Gastrocnemius medialis (tissue), 4 donors: ENCODE measurements around the gene TCF3.

Experiments
- POLR2A ChIP-seq, 2 donors: fragments of 450-650 bp; IDR thresholded peaks; one replicate each; pipeline ENCODE4 v1.6.1; 2017; ENCODE audit warnings: antibody characterized with exemption in 2 of 2, mild to moderate bottlenecking in 2 of 2, moderate library complexity in 2 of 2
- TF ChIP-seq, protein P1 (sequence below), 5 experiments: fragments of 450-650 bp in 3 of 5; fragments of 200-600 bp in 2 of 5; sonication (generic) in 2 of 5; IDR thresholded peaks in 4 of 5; conservative IDR thresholded peaks in 1 of 5; 1 replicate in 4 of 5; 2 replicates in 1 of 5; pipeline ENCODE4 v1.5.1; 2016 to 2019; ENCODE audit warnings: antibody characterized with exemption in 5 of 5, mild to moderate bottlenecking in 3 of 5, moderate library complexity in 3 of 5

DNA sequence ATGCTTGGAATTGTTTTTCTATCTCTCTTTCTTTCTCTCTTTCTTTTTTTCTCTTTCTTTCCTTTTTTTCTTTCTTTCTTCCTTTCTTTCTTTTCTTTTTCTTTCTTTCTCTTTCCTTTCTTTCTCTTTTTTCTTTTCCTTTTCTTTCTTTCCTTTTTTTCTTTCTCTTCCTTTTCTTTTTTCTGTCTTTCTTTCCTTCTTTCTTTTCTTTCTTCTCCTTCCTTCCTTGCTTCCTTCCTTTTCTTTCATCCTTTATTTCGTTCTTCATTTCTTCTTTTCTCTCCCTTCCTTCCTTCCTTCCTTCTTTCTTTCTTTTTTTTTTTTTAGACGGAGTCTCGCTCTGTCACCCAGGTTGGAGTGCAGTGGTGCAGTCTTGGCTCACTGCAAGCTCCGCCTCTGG, 82.4 kb downstream of the TCF3 start:
- TF ChIP-seq, protein P1, sequence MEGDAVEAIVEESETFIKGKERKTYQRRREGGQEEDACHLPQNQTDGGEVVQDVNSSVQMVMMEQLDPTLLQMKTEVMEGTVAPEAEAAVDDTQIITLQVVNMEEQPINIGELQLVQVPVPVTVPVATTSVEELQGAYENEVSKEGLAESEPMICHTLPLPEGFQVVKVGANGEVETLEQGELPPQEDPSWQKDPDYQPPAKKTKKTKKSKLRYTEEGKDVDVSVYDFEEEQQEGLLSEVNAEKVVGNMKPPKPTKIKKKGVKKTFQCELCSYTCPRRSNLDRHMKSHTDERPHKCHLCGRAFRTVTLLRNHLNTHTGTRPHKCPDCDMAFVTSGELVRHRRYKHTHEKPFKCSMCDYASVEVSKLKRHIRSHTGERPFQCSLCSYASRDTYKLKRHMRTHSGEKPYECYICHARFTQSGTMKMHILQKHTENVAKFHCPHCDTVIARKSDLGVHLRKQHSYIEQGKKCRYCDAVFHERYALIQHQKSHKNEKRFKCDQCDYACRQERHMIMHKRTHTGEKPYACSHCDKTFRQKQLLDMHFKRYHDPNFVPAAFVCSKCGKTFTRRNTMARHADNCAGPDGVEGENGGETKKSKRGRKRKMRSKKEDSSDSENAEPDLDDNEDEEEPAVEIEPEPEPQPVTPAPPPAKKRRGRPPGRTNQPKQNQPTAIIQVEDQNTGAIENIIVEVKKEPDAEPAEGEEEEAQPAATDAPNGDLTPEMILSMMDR (IDR thresholded peaks at IDR 0.05 in 4 of 5, conservative IDR thresholded peaks at IDR 0.05 in 1 of 5), result no peak
- no peak for TF ChIP-seq POLR2A (IDR thresholded peaks at IDR 0.05)
